HG03565 (cell line): ENCODE results near the gene HMCN1.

Source experiments
- ATAC-seq: cut with Tn5 transposase; IDR thresholded peaks from one replicate; pipeline ENCODE4 v1.9.1; 2021; ENCODE audit warnings: mild to moderate bottlenecking, moderate library complexity; ENCODE audit not compliant: unreplicated experiment

The HMCN1 gene

GRCh38 chr1:186063091-186063657, 329.0 kb downstream of the HMCN1 start:
- no peak for ATAC-seq

GRCh38 chr1:186066411-186066810, 332.2 kb downstream of the HMCN1 start:
- ATAC-seq, result no peak

- ATAC-seq, result no peak
Measured at GRCh38 chr1:186073697-186074096, 339.5 kb downstream of the HMCN1 start.

GRCh38 chr1:186076006-186076405, 341.8 kb downstream of the HMCN1 start:
- no peak for ATAC-seq

- peak; percentile 97 for ATAC-seq
Measured at GRCh38 chr1:186078245-186078644, 344.1 kb downstream of the HMCN1 start.

- ATAC-seq, result no peak
Measured at GRCh38 chr1:186079084-186079684, 345.0 kb downstream of the HMCN1 start.

GRCh38 chr1:186082235-186082937, 348.2 kb downstream of the HMCN1 start:
- ATAC-seq, result peak; percentile 51

- no peak for ATAC-seq
Measured at GRCh38 chr1:186086583-186086982, 352.4 kb downstream of the HMCN1 start.

GRCh38 chr1:186089940-186090339, 355.7 kb downstream of the HMCN1 start:
- no peak for ATAC-seq

GRCh38 chr1:186091222-186091720, 357.1 kb downstream of the HMCN1 start:
- ATAC-seq, result no peak

GRCh38 chr1:186093437-186093836, 359.2 kb downstream of the HMCN1 start:
- ATAC-seq, result no peak

- ATAC-seq, result no peak
Measured at GRCh38 chr1:186094172-186094571, 360.0 kb downstream of the HMCN1 start.

- no peak for ATAC-seq
Measured at GRCh38 chr1:186099336-186100104, 365.3 kb downstream of the HMCN1 start.

- no peak for ATAC-seq
Measured at GRCh38 chr1:186102107-186102506, 367.9 kb downstream of the HMCN1 start.

- no peak for ATAC-seq
Measured at GRCh38 chr1:186102547-186103148, 368.5 kb downstream of the HMCN1 start.

GRCh38 chr1:186104459-186104858, 370.3 kb downstream of the HMCN1 start:
- no peak for ATAC-seq

- no peak for ATAC-seq
Measured at GRCh38 chr1:186112280-186112679, 378.1 kb downstream of the HMCN1 start.

GRCh38 chr1:186113461-186113860, 379.3 kb downstream of the HMCN1 start:
- ATAC-seq, result no peak

GRCh38 chr1:186118724-186119123, 384.5 kb downstream of the HMCN1 start:
- ATAC-seq, result no peak

GRCh38 chr1:186122837-186123236, 388.6 kb downstream of the HMCN1 start:
- ATAC-seq, result no peak

GRCh38 chr1:186125035-186125434, 390.8 kb downstream of the HMCN1 start:
- no peak for ATAC-seq
